HEK293T (cell line): ENCODE data around the gene HTR7.

Experiments
- ARNT ChIP-seq: fragments of 450-650 bp; IDR thresholded peaks from 2 replicates; pipeline ENCODE4 v1.6.1; 2017; ENCODE audit warnings: mild to moderate bottlenecking
- BHLHE40 ChIP-seq: fragments of 450-650 bp; IDR thresholded peaks from 2 replicates; pipeline ENCODE4 v1.6.1; 2016; ENCODE audit warnings: mild to moderate bottlenecking, moderate library complexity, borderline replicate concordance
- CTBP1 ChIP-seq: fragments of 450-650 bp; IDR thresholded peaks from 2 replicates; pipeline ENCODE4 v1.6.1; 2016; ENCODE audit warnings: borderline replicate concordance
- ELF4 ChIP-seq: fragments of 450-650 bp; IDR thresholded peaks from 2 replicates; pipeline ENCODE4 v1.6.1; 2017; ENCODE audit warnings: antibody characterized with exemption
- FOXK2 ChIP-seq: fragments of 450-650 bp; IDR thresholded peaks from 2 replicates; pipeline ENCODE4 v1.6.1; 2016; ENCODE audit warnings: mild to moderate bottlenecking
- FOXM1 ChIP-seq: fragments of 450-650 bp; IDR thresholded peaks from 2 replicates; pipeline ENCODE4 v1.6.1; 2017; ENCODE audit warnings: mild to moderate bottlenecking, borderline replicate concordance
- HDGF ChIP-seq: fragments of 450-650 bp; IDR thresholded peaks from 2 replicates; pipeline ENCODE4 v1.6.1; 2017; ENCODE audit warnings: antibody characterized with exemption, borderline replicate concordance
- LEF1 ChIP-seq: fragments of 450-650 bp; IDR thresholded peaks from 2 replicates; pipeline ENCODE4 v1.6.1; 2017; ENCODE audit warnings: mild to moderate bottlenecking, borderline replicate concordance
- NFRKB ChIP-seq: fragments of 450-650 bp; IDR thresholded peaks from 2 replicates; pipeline ENCODE4 v1.6.1; 2016; ENCODE audit warnings: mild to moderate bottlenecking, moderate library complexity
- SP1 ChIP-seq: fragments of 450-650 bp; IDR thresholded peaks from 2 replicates; pipeline ENCODE4 v1.6.1; 2017
- SUZ12 ChIP-seq: fragments of 450-650 bp; IDR thresholded peaks from 2 replicates; pipeline ENCODE4 v1.6.1; 2016; ENCODE audit warnings: mild to moderate bottlenecking
- TARDBP ChIP-seq: fragments of 450-650 bp; IDR thresholded peaks from 2 replicates; pipeline ENCODE4 v1.6.1; 2016
- ZNF384 ChIP-seq: fragments of 450-650 bp; IDR thresholded peaks from 2 replicates; pipeline ENCODE4 v1.6.1; 2016
- TF ChIP-seq, protein P1 (sequence below): fragments of 450-650 bp; IDR thresholded peaks from 2 replicates; pipeline ENCODE4 v1.6.1; 2016

DNA sequence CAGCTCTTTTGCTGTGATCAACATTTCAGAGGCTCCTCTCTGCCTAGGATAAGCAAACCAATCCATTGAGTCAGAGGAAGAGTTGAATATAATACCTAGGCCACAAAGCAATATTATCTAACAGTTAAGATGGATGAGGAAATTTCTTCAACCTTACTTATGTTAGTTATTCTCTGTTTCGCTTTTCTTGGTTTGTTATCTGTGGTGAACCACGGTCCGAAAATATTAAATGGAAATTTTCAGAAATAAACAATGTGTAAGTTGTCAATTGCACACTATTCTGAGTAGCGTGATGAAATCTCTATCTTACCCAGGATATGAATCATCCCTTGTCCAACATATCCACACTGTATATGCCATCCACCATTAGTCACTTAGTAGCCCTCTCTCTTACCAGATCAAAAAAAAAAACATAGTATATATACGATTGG is 1.5 kb upstream of the HTR7 start:
- TF ChIP-seq SUZ12, result no peak
- TF ChIP-seq ELF4, result no peak
- no peak for TF ChIP-seq BHLHE40
- TF ChIP-seq HDGF, result no peak
- TF ChIP-seq, protein P1, sequence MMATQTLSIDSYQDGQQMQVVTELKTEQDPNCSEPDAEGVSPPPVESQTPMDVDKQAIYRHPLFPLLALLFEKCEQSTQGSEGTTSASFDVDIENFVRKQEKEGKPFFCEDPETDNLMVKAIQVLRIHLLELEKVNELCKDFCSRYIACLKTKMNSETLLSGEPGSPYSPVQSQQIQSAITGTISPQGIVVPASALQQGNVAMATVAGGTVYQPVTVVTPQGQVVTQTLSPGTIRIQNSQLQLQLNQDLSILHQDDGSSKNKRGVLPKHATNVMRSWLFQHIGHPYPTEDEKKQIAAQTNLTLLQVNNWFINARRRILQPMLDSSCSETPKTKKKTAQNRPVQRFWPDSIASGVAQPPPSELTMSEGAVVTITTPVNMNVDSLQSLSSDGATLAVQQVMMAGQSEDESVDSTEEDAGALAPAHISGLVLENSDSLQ, result no peak
- TF ChIP-seq SP1, result no peak
- TF ChIP-seq TARDBP, result no peak
- no peak for TF ChIP-seq FOXM1
- no peak for TF ChIP-seq ARNT
- TF ChIP-seq NFRKB, result no peak
- TF ChIP-seq ZNF384, result no peak
- TF ChIP-seq LEF1, result no peak
- TF ChIP-seq CTBP1, result no peak
- no peak for TF ChIP-seq FOXK2
